Epidermal melanocyte (primary cell): ENCODE data around the gene SERTAD1.
A peak's percentile ranks its signal among the peaks of the same experiment; 100 is the strongest.
"Not testable (repeated sequence)": the region's sequence is repeated elsewhere in the genome, so short reads cannot be mapped to it uniquely, and the experiment has no call there.

Source experiments
- DNase-seq: peaks from one replicate; pipeline ENCODE4 v3.0.0; 2011; ENCODE audit warnings: low spot score; ENCODE audit not compliant: insufficient read length

Gene SERTAD1

GRCh38 chr19:40452016-40452415 is 26.2 kb upstream of the SERTAD1 start:
- DNase-seq = no peak

- DNase-seq = no peak
These were observed 24.9 kb upstream of the SERTAD1 start for GRCh38 chr19:40450664-40451063.

- no peak for DNase-seq
These were observed 23.7 kb upstream of the SERTAD1 start for GRCh38 chr19:40449506-40449905.

- DNase-seq = no peak
These were observed 20.5 kb upstream of the SERTAD1 start for GRCh38 chr19:40446263-40446784.

- DNase-seq = no peak
These were observed 20.0 kb upstream of the SERTAD1 start for GRCh38 chr19:40445780-40446262.

- no peak for DNase-seq
These were observed 19.1 kb upstream of the SERTAD1 start for GRCh38 chr19:40444825-40445312.

- peak; percentile 94 for DNase-seq
These were observed 18.4 kb upstream of the SERTAD1 start, which contains the start of gene SERTAD3 for GRCh38 chr19:40444000-40444824. TSS of gene SERTAD3 (minus strand) at chr19:40444335. CDS start at chr19:40442080, 2,255 bp downstream.

GRCh38 chr19:40443131-40443999 is 17.6 kb upstream of the SERTAD1 start:
- peak; percentile 96 for DNase-seq

- DNase-seq = no peak
These were observed 16.7 kb upstream of the SERTAD1 start for GRCh38 chr19:40442328-40443130.

GRCh38 chr19:40441719-40442253 is 16.0 kb upstream of the SERTAD1 start:
- no peak for DNase-seq

GRCh38 chr19:40438284-40438683 is 12.5 kb upstream of the SERTAD1 start:
- no peak for DNase-seq

GRCh38 chr19:40433391-40434216 is 7.8 kb upstream of the SERTAD1 start:
- DNase-seq = peak; percentile 92

- DNase-seq = not testable (repeated sequence)
These were observed 7.0 kb upstream of the SERTAD1 start for GRCh38 chr19:40432760-40433159.

- no peak for DNase-seq
These were observed 5.9 kb upstream of the SERTAD1 start for GRCh38 chr19:40431698-40432097.

GRCh38 chr19:40430242-40430641 is 4.5 kb upstream of the SERTAD1 start:
- DNase-seq = not testable (repeated sequence)

- DNase-seq = not testable (repeated sequence)
These were observed 2.4 kb upstream of the SERTAD1 start for GRCh38 chr19:40428197-40428596.

- no peak for DNase-seq
These were observed 949 bp downstream of the SERTAD1 start for GRCh38 chr19:40424637-40425449.

GRCh38 chr19:40423938-40424337 is 1.9 kb downstream of the SERTAD1 start:
- DNase-seq = no peak
